HG03432 (cell line): Measurements from ENCODE around the gene TMEM131L.
"Not testable (repeated sequence)": the region's sequence is repeated elsewhere in the genome, so short reads cannot be mapped to it uniquely, and the experiment has no call there.

ENCODE experiments used
- ATAC-seq: cut with Tn5 transposase; IDR thresholded peaks from one replicate; pipeline ENCODE4 v1.9.1; 2021; ENCODE audit warnings: mild to moderate bottlenecking, moderate library complexity; ENCODE audit not compliant: unreplicated experiment

TMEM131L gene

DNA sequence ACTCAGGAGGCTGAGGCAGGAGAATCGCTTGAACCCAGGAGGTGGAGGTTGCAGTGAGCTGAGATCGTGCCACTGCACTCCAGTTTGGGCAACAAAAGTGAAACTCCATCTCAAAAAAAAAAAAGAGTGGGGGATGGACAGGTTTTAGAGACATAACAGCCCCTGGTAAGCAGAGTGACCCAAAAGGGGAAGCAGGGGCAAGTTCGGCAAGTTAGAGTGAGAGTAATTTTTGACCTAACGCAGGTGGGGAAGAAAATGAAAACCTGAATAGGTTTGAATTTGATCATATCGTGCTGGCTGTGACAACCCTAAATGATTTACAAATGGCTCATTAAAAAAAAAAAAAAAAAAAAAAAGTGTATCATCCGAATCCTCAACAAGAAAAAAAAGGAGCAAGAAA lies 25.7 kb upstream of the TMEM131L start:
- ATAC-seq: peak; percentile 28

DNA sequence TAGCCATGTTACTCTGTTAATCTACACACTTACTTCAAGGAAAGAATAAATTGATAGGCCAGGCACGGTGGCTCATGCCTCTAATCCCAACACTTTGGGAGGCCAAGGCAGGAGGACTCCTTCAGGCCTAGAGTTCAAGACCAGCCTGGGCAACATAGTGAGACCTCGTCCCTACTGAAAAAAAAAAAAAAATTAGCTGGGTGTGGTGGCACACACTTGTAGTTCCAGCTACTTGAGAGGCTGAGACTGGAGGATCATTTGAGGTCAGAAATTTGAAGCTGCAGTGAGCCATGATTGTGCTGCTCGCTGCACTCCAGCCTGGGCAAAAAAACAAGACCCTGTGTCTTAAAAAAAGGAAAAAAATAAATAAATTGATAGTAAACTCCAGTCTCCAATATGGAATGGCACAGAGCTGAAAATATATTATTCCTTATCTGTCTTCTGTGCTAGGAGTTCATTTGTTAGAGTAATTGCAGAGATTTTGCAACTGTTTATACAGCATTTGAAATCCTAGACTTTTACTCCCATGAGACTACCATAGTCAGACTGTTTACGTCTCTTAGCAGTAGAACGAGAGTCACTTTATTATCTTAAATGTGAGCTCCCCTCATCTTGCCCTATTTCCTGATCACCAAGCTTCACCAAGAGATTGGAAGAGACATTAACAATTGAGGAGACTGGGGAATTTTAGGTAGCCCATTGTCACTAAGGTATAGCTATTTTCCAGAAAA lies 18.8 kb upstream of the TMEM131L start:
- no peak for ATAC-seq

DNA sequence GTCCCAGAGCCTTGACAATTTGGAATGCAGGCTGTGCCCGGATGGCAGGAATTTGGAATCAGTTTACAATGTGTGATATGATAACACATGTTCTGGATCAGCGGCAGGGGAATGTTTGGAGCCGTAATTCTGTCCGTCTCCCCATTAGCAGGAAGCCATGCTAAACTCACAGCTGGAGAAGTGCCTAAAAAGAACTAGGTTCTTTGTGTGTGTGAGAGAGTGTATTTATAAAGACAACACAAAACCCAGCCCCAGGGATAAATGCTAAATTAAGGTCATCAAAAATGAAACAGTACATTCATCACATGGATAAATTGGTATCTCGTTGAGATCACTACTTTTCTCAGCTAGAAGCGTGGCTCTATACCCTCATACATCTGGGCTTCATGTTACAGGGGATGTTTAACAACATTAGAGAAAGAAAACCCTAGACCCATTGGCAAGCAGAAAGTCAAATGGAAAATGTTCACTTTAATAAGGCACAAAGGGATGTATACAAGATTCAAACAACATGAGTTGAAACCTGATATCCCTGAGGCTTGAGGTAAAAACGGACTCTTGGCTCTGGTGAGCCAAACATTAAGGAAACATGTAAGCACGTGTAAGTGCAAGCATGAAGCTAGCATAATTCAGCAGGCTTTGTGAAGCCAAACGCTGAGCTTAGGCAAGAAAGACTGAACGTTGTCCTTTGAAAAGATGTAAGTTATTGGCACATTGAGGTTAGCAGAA lies 18.0 kb upstream of the TMEM131L start:
- no peak for ATAC-seq

DNA sequence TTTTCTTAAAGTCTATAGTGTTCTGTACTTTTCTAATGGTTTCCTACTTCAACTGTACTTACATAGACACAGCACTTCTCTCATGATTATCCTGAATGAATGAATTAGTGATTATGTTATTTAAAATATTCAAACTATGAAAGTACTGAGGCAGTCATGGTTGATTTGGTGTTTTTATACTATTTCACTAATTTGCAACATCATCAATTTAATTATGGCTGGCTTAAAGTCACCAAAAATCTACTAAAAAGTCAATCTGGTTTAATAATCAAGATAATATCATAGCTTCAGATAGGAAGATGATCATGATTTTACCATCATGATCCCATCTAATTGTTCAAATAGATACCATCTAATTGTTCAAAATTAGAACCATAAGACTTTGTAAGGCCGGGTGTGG lies 16.8 kb upstream of the TMEM131L start:
- no peak for ATAC-seq

DNA sequence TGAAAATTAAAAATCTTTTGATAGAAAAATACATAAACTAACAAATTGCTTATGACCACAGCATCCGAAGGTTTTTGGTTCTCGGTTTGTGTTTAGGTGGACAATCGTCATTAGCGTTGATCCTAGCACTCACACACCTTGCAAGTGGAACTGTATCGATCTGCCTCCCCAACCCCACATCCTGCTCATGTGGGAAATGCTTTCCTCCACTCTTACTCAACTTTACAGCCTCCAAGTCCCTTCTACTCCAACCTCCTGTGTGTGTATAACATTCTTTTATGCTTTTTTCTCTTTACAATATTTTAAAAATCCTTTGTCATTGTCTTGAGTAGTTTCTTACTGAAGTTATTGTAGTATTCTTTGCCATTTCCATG lies 15.6 kb upstream of the TMEM131L start:
- peak; percentile 60 for ATAC-seq

DNA sequence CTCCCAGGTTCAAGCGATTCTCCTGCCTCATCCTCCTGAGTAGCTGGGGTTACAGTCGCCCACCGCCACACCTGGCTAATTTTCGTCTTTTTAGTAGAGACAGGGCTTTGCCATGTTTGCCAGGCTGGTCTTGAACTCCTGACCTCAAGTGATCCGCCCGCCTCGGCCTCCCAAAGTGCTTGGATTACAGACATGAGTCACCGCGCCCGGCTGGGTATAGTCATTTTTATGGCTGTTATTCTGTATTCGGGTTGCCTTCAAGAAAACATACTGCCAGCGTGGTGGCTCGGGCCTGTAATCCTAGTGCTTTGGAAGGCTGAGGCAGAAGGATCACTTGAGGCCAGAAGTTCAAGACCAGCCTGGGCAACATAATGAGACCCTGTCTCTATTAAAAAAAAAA lies 15.0 kb upstream of the TMEM131L start:
- ATAC-seq: not testable (repeated sequence)

DNA sequence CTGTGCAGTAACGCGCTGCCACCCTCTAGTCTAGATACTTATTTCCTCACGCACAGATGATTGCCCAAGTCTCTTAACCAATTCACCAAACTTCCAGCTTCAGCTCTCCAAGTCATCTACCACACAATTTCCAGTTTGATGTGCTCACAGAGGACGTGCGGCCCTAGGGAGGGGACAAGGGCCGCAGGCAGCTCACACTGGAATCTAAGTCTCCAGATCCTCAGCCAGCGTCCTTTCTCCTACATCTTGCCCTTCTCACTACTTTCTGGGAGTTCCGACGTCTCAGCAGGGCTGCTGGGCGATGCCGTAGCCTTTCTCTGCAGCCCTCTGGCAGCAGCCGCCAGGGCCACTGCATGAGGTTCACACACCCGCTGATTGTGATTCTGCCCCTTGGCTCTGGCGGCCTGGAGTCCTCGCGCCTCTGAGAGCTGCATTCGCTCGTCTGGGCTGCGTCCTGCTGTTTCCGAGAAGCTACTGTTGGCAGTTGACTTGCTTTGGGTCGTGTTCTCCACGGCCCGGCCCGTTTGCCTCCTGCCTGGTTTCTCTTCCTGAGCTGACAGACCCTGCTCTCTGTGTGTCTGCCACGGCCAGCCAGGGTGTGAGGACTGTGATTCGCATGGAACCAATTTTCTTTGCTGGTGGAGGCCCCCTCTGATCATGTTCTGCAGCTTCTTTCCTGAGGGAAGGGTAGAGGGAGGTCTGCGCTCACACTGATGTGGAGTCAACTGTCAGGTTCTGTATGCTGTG lies 14.1 kb upstream of the TMEM131L start:
- ATAC-seq: no peak

DNA sequence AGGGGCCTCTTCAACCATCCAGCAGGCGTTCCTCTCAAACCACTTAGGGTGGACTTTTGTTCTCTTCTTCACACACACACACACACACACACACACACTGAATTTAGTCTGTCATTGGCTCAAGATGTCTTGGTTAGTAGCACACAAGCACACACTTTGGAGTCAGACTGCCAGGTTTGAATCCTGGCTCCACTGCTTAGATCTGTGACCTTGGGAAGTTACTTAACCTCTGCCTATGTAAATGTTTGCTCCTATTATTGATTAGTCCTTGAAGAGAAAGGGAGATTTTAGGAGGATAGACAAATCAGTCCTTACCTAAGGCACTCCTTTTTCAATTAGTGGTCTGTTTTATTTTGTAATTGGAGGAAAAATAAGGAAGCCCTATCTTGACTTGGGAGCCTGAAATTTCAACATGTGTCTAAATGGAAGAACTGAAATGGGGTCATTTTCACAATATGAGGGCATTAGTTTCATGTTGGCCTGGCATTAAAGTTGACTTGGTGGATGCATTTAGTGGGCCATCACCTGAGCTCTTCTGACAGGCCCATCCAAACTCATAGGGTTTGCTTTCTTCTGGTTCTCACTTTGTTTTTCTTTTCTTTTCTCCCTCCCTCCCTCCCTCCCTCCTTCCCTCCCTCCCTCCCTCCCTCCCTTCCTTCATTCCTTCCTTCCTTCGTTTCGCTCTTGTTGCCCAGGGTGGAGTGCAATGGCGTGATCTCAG lies 13.3 kb upstream of the TMEM131L start:
- no peak for ATAC-seq

DNA sequence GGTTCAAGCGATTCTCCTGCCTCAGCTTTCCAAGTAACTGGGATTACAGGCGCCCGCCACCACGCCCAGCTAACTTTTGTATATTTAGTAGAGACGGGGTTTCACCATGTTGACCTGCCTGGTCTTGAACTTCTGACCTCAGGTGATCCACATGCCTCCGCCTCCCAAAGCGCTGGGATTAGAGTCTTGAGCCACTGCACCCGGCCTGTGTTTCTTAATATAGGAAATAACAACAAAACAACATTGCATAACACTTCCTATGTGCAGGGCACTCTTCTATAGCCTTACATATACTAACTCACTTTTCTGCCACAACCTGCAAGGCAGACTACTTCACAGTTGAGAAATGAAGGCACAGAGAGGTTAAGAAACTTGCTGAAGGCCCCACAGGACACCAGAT lies 12.8 kb upstream of the TMEM131L start:
- no peak for ATAC-seq

DNA sequence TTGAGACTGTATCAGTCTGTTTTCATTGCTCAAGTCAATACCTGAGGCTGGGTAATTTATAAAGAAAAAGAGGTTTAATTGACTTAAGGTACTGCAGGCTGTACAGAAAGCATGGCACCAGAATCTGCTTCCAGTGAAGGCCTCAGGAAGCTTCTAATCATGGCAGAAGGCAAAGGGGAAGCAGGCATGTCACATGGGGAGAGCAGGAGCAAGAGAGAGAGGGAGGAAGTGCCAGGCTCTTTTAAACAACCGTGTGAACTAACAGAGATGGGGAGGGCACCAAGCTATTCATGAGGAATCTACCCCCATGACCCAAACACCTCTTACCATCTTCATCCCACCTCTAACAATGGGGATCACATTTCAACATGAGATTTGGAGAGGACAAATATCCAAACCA lies 7.2 kb upstream of the TMEM131L start:
- no peak for ATAC-seq

DNA sequence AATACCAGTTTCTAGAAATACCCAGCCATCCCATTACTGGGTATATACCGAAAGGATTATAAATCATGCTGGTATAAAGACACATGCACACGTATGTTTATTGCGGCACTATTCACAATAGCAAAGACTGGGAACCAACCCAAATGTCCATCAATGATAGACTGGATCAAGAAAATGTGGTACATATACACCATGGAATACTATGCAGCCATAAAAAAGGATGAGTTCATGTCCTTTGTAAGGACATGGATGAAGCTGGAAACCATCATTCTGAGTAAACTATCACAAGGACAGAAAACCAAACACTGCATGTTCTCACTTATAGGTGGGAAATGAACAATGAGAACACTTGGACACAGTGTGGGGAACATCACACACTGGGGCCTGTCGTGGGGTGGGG lies 4.6 kb upstream of the TMEM131L start:
- not testable (repeated sequence) for ATAC-seq

DNA sequence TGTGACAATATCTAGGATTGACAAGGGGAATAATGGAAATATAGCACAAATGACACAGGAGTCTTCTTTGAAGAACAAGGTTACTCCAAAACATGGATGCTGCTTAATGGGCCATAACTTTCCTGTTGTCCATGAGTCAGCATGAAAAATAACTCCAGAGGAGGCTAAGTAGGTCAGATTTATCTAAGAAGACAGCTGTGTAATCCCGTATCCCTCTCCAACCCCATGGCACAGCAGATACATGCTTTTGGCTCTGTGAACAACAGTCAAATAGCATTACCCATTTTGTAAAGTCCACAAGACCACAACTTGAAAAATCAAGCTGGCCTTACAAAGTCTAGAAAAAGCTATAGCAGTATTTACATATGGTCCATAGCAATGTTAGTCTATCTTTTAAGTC lies 2.1 kb upstream of the TMEM131L start:
- ATAC-seq: no peak

DNA sequence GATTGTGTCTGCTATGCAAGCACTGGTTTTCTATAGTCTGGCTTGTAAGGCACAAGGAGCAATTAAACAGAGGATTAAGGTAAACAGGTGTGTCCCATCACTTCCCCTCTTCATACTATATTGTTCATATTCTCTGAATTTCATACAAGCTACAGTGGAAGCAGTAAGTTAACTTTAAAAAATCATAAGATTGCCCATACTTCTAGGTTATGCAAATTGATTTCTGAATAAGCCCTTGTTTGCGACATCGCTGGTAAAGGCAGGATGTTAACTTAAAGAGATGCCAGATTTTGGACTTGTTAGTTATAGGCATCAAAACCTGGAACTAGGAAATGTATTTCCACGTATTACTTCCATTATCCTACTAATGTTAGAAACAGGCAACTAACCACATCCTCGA lies 1.0 kb upstream of the TMEM131L start:
- no peak for ATAC-seq

DNA sequence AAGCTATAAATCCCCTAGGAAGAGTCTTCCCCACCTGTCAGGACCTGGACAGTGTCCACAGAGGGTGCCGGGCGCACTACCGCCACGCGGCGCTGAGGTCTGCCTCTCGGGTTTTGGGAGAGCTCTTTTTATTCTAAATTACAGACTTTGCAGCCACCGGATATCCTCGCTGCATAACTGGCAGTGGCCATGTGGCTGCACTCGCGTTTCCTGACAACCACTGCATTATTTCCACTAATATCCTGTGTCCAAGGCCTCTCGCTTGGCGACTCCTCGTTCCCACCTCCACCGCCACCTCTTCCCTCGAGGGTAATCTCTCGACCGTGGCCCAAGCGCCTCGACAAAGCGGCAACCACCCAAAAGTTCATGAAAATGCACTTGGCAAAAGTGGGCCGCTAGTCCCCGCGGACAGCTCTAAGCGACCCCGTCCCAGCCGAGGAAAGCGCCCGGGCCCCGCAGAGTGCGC lies 512 bp upstream of the TMEM131L start:
- ATAC-seq: peak; percentile 10

DNA sequence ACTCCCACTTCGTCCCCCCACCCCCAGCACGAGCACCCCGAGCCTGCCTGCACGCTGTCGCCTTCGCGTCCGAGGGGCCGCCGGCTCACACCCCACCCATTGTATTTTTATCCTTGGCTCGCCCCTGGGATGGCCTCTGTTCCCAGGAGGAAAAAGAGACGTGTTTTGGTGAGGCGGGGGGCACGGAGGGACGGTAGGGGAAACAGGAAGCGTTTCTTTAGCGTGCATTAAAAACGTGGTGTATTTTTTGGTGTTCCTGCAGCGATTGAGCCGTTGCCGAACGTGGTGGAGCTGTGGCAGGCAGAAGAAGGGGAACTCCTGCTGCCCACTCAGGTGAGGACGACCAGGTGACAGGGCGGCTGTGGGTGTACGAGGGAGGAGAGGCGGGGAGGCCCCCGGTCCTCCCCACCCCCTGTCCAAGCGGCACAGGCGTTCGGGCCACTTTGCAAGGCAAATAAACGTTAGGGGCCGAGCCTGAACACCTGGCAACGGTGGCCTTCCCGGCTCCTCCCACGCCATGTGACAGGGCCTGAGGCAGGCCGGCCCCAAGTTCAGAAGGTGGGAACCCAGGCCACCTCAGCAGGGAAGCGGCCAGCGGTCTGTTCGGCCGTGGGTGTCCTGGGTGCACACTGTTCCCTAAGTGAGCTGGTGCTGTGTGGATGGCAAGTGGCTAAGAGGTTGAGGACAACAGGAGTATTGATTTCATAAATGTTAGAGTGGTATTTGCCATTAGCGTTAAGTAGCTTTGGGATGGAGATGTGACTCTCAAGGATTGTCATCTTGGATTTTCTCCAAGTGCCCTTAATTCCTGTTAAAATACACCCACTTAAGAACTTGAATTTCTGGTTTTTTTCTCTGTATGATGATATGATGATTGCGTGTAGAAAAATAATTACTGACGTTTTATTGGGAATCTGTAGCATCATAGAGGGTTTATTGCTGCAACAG lies 1.1 kb downstream of the TMEM131L start:
- peak; percentile 58 for ATAC-seq

DNA sequence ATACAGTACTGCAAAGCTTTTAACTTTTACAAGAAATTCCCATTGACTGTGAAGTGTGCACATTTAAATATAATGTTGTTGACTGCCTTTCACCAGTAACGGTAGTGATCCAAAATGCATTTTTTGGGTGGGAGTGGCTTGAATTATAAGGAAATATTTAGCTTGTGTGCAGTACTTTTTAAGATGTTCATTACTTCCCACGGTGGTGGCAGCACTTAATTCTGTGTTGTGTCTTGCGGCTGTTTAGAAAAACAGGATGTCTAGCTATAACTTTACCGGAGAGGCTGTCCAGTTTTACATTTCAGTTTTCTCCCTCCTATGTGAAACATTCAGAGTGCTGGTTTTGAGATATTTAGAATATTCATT lies 1.7 kb downstream of the TMEM131L start:
- no peak for ATAC-seq

DNA sequence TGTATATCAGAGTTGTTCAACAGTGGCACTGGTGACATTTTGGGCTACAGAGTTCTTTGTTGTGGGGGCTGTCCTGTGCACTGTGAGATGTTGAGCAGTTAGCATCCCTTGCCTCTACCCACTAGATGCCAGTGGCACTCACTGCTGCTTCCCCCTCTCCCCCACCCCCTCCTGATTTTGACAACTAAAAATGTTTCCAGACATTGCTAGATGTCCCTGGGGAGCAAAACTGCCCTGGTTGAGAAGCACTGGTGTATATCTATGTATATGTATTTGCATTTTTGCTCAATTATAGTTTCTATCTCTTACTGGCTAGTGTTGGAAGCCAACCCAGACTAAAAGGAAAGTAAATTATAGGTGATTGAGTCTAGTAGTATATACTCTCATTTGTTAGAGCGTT lies 2.4 kb downstream of the TMEM131L start:
- ATAC-seq: peak; percentile 21

DNA sequence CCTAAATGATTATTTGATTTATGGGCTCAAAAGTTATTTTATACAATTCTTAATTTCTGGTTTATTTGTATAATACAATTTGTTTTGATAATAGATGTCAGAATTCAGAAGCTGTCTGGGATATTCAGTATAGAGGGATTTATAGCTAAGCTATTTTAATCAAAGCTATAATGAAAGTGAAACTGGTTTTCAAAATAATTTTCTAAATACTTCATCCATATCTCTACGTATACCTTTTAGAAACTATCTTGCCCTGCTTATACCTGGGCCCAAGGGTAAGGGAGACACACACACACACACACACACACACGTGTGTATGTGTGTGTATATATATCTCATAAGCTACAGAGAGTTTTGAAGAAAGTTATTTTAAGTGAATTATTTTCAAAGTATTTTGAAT lies 2.9 kb downstream of the TMEM131L start:
- ATAC-seq: no peak

DNA sequence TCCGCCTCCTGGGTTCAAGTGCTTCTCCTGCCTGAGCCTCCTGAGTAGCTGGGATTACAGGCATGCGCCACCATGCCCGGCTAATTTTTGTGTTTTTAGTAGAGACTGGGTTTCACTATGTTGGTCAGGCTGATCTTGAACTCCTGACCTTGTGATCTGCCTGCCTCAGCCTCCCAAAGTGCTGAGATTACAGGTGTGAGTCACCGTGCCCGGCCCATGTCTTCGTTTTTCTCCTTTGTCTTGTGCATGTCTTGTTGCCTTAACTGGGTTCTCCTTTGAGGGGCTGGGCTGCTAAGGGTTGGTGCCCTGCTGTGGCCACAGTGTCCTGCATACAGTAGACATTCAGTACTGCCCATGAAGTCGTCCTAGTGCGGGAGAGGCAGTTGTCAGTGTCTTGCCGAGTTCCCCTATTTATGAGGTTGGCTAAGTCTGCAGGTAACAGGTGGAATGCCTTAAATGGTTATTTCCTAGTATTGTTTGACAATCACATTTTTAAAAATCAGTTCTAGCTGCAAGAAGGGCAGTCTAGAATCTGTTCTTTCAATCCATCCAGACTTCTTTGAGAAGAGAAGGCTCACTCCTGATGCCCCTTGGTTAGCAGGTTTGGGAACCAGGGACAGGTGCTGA lies 5.0 kb downstream of the TMEM131L start:
- ATAC-seq: not testable (repeated sequence)

DNA sequence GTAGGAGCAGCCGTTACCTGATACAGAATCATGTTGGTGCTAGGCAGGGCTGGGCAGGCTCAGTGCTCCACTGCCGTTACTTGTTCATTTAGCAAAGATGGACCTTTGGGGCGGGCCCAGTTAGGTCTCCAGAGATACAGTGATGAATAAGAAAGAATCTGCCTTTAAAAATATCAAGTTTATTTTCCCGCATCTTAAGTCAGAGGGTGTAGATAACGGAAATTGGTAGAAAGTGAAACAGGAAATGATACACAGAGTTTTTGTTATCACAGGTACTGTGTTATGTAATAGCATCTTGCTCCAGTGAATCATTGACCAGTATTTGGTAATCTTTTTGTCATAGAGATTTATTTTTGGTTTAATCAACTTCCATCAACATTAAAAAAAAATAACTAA lies 5.5 kb downstream of the TMEM131L start:
- ATAC-seq: peak; percentile 34
